NCI-H748 (cell line): ENCODE data around the gene KASH5.
A peak's percentile ranks its signal among the peaks of the same experiment; 100 is the strongest.

Experiments used
- DNase-seq: peaks from one replicate; lab custom pipeline; 2025; ENCODE audit not compliant: unreplicated experiment; lab: John Stamatoyannopoulos, UW

The KASH5 gene, protein sequence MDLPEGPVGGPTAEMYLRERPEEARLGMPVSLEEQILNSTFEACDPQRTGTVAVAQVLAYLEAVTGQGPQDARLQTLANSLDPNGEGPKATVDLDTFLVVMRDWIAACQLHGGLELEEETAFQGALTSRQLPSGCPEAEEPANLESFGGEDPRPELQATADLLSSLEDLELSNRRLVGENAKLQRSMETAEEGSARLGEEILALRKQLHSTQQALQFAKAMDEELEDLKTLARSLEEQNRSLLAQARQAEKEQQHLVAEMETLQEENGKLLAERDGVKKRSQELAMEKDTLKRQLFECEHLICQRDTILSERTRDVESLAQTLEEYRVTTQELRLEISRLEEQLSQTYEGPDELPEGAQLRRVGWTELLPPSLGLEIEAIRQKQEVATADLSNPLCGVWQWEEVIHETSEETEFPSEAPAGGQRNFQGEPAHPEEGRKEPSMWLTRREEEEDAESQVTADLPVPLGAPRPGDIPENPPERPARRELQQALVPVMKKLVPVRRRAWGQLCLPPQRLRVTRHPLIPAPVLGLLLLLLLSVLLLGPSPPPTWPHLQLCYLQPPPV

DNA sequence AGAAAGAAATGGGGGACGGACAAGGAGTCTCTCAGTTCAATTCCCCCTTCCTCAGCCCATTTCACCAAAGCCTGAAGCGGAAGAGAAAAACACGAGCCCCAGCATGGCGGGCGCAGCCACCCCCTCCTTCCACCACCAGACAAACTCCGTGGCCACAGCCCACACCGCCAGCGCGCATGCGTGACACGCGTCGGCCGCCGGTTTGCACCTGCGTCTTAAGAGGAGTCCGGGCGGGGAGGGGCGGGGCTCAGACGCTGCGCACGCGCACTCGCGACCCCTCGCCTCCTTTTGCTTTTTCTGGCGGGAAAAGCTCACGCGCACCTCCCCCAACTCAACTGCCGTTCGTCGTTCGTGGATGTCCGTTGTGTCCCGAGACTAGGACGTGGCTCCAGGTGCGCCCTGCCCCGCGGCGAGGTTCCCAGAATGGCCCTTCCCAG, at the start of gene KASH5:
TSS of gene KASH5 (plus strand) at position 314 of the 437 bp plus-strand sequence. CDS start 2,635 bp downstream, outside the sequence.
- peak; percentile 29 for DNase-seq

DNA sequence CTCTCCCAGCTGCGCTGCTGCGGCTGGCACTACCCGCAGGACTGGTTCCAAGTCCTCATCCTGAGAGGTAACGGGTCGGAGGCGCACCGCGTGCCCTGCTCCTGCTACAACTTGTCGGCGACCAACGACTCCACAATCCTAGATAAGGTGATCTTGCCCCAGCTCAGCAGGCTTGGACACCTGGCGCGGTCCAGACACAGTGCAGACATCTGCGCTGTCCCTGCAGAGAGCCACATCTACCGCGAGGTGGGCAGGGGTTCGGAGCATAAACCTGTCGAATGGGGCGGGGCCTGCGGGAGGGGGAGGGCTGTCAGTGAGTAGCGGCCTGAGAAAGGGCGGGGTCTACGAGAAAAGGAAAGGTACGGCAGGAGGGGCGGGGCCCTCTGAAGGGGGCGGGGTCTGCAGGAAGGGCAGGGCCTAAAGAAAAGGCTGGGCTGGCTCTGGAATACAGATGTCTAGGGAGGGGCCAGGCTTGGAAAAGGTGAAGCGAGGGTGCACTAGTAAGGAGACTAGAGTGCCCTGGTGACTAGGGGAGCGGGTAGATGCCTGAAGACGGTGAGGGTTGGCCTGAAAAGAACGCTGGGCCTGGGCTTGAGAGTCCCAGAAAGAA, 49.3 kb upstream of the KASH5 start:
- DNase-seq = peak; percentile 84

DNA sequence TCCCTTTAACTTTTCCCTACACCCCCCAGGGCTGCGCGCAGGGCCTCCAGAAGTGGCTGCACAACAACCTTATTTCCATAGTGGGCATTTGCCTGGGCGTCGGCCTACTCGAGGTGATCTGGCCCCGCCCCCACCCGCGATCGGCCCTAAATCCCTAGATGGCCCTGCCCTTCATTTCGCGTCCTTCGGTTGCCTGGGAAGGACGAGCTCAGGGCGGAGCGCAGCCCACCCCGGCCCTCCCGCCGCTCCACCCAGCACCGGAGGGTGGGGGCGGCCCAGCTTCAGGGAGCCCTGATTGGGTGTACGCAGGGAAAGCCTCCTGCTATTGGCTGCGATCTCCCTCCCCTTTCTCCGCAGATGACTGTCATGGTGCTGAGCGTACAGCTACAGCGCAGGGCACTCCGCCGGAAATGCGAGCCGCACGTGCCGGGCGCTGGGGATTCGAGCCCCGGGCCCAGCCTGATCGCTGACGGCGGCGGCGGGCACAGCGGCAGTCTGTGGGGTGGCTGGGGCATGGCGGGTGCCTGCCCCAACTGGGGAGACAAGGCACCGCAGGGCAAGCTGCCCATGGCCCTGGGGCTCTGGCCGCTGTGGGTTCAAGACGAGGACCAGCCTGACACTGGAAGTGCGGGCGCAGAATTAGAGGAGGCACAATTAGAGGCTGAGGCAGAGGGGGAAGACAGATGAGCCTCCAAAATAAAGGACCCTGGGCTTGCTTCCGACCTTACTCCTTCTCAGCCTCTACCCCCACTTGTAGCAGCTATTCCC, 48.6 kb upstream of the KASH5 start:
- DNase-seq = peak; percentile 92

DNA sequence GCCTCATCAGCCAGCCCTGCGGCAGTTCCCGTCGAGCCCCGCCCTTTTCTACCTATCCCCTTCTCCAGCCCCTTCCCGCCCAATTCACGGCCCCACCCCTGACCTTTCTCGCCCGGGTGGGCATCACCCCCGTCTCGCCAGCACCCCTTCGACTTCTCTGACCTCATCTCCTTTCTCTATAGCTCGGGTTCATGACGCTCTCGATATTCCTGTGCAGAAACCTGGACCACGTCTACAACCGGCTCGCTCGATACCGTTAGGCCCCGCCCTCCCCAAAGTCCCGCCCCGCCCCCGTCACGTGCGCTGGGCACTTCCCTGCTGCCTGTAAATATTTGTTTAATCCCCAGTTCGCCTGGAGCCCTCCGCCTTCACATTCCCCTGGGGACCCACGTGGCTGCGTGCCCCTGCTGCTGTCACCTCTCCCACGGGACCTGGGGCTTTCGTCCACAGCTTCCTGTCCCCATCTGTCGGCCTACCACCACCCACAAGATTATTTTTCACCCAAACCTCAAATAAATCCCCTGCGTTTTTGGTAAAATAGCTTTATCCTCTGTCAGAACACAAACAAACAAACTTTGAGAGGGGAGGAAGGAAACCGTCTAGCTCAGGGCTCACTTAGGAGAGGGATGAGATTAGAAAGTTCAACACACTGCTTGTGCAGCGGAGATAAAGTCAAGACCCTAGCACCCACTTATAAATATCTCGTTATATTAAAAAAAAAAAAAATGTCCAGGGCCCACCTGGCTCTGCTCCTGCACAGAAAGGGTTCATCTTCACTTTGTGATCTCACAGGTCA, 47.8 kb upstream of the KASH5 start:
- DNase-seq = peak; percentile 73

GRCh38 chr19:49340865-49341718, 47.0 kb upstream of the KASH5 start:
- DNase-seq = no peak

DNA sequence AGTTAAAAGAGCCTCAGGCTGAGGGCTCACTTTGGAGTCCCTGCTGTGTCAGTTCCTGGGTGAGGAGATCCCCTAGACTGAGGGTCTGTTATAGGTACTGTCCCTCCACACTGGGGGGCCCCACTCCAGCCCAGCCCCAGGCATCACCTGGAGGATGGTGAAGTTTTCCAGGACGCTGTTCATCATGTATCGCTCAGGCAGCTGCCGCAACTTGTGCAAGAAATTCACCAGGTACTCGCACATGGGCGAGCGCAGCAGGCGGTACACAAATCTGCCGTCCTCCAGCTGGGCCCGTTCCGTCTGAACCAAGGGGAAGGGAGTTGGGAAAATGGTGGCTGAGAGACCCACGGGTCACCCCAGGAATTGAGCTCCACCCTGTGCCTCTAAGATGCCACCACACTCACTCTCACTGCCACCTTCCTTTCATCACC, 45.7 kb upstream of the KASH5 start:
- no peak for DNase-seq

DNA sequence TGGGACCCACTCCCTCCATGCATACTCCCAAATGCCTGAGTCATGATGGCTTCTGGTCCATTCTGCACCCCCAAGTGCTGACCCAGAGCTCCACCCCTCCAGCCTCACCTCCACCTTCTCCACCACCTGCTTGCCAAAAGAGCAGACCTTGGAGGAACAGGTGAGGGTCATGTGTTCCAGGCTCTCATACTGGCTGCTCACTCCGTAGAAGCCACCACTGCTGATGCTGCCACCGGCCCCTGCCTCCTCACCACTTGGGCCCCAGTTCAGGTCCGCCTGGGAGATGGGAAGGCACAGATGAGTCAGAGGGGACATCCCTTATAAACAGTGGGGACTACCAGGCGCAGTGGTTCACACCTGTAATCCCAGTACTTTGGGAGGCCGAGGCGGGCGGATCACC, 44.9 kb upstream of the KASH5 start:
- DNase-seq = no peak

- peak; percentile 57 for DNase-seq
Observed at GRCh38 chr19:49344505-49345423, 43.3 kb upstream of the KASH5 start.

DNA sequence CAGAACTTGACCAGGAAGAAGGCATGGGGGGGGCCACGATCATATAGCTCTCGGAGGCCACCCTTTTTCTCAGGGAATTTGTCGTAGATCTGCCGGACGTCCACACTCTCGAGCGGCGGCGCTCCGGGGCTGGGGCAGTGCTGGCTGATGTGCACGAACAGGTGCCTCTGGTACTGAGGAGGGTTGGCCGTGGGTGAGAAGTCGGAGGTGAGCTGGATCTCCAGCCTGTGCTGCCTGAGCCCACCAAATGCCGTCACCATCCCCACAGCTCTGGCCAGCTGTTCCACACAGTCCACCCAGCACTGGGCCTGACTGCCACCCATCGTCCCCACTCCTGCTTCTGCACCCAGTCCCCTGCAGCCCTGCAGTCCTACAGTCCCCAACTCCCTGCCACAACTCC, 40.9 kb upstream of the KASH5 start:
- DNase-seq = no peak

- no peak for DNase-seq
Observed at GRCh38 chr19:49347835-49348234, 40.2 kb upstream of the KASH5 start.

DNA sequence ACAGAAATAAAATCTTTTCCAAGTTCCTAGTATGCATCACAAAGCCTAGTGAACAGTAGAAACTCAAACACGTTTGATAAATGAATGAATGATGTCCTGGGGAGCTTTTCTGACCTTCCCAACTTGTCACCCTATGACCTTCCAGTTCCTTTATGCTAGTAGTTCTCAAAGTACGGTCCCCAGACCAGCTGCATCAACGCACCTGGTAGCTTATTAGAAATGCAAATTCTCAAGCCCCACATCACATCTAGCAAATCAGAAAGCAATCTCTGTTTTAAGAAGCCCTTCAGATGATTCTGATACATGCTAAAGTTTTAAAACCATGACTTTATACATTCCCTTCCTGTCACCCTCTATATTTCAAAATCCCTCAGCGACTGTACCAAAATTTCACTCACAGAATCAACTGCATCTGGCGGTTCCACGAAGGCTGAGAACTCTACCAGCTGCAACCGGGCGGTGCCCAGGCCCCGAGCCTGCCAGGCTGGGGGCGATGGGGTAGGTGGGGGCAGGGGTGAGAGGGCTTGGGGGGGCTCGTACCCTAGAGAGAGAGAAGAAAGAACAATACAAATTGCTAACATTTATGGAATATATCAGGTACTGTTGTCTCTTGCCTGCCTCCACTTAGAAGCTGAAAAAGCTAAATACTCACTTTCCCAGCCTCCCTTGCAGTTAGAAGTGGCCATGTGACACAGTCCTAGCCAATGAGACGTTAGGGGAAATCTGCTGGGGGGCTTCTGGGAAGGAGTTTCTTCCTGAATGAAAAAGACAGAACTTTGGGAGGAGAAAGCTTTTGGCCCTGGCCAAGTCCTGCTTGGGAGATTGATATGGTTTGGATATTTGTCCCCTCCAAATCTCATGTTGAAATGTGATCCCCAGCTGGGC, 39.5 kb upstream of the KASH5 start:
- DNase-seq = no peak

DNA sequence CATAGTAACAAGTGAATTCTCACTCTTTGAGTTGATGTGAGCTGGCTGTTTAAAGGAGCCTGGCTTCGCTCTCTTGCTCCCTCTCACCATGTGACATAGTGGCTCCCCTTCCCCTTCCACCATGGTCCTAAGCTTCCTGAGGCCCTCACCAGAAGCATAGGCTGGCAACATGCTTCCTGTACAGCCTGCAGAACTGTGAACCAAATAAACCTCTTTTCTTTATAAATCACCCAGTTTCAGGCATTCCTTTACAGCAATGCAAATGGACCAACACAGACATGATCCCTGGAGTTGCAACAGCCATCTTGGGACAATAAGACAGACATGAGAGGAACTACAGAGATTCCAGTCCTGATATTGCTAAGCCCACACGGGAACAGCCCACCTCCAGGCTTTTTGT, 38.5 kb upstream of the KASH5 start:
- DNase-seq = no peak

GRCh38 chr19:49355909-49356353, 32.1 kb upstream of the KASH5 start:
- DNase-seq = no peak

GRCh38 chr19:49356382-49356781, 31.7 kb upstream of the KASH5 start:
- no peak for DNase-seq

- DNase-seq = no peak
Observed at GRCh38 chr19:49357186-49357585, 30.9 kb upstream of the KASH5 start.

DNA sequence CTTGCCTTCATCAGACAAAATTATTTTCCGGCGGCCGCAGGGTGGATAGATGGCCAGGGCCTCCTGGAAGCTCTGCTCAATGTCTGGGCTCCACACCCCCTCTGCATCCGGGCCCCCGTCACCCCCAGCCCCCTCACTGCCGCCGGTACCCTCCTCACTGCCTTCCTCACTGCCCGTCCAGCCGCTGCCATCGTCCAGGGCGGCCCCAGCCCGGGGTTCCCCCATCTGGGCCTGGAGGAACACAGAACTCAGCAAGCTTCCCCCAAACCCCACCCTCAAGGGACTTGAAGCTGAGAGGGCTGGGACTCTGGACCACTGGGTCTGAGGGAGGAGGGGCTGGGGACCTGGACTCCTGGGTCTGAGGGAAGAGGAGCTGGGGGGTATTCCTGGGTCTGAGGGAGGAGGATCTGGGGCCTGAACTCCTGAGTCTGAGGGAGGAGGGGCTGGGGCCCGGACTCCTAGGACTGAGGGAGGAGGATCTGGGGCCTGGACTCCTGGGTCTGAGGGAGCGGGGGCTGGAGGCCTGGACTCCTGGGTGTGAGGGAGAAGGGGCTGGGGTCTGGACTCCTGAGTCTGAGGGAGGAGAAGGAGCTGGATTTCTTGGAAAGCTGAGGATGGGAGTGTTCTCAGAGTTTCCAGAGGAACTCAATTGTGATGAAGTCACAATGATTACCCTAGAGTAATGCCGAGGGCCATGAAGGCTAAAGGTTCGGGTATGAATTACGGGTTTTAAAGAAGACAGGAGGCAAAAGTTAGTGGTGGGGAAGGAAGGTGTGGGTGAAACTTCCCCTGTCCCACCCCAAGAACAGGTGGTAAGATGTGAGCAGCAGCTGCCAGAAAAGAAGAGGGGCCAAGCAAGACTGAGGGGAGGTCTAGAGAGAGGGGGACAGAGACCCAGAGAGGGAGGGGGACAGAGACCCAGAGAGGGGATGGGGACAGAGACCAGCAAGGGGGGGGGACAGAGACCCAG, 27.9 kb upstream of the KASH5 start:
- no peak for DNase-seq
